Liver (tissue), 9 donors: Measurements from ENCODE around the gene ZNF835. TPM values are rescaled to one million over a fixed set of nuclear protein-coding genes. Genes with fewer than 3 reads are reported as not detected.
A peak's percentile ranks its signal among the peaks of the same experiment; 100 is the strongest.

Source experiments
- DNase-seq: peaks from one replicate; pipeline ENCODE4 v3.0.0-alpha.2; 2017; ENCODE audit warnings: low spot score
- H3K27ac ChIP-seq, 2 donors: one replicate each; pipeline ENCODE4 v1.7.0; 2013; ENCODE audit warnings: inconsistent platforms in 2 of 2, low read length in 2 of 2, control low read depth in 1 of 2, low read depth in 1 of 2, mild to moderate bottlenecking in 1 of 2
- H3K27me3 ChIP-seq, 4 donors: one replicate each; pipeline versions ENCODE4 v1.6.1 to v1.7.0; 2013; ENCODE audit warnings: low read length in 3 of 4, inconsistent platforms in 1 of 4, mild to moderate bottlenecking in 1 of 4, moderate library complexity in 1 of 4; ENCODE audit not compliant: control insufficient read depth in 4 of 4, insufficient read depth in 4 of 4
- H3K36me3 ChIP-seq, 4 donors: one replicate each; pipeline versions ENCODE4 v1.6.1 to v1.7.0; 2013; ENCODE audit warnings: low read length in 3 of 4, mild to moderate bottlenecking in 3 of 4, low read depth in 1 of 4, moderate library complexity in 1 of 4; ENCODE audit not compliant: control insufficient read depth in 4 of 4, insufficient read depth in 3 of 4
- H3K4me1 ChIP-seq, 4 donors: one replicate each; pipeline versions ENCODE4 v1.6.1 to v1.7.0; 2013; ENCODE audit warnings: low read length in 3 of 4, mild to moderate bottlenecking in 3 of 4, moderate library complexity in 1 of 4; ENCODE audit not compliant: control insufficient read depth in 4 of 4, insufficient read depth in 4 of 4
- H3K4me3 ChIP-seq, 3 donors: one replicate each; pipeline versions ENCODE4 v1.6.1 to v1.7.0; 2013; ENCODE audit warnings: low read length in 3 of 3, control low read depth in 1 of 3, low read depth in 1 of 3, mild to moderate bottlenecking in 1 of 3
- H3K9ac ChIP-seq, 2 donors: one replicate each; pipeline ENCODE4 v1.7.0; 2013; ENCODE audit warnings: low read length in 2 of 2, mild to moderate bottlenecking in 2 of 2, moderate library complexity in 2 of 2, control low read depth in 1 of 2, low read depth in 1 of 2
- H3K9me3 ChIP-seq, 4 donors: one replicate each; pipeline versions ENCODE4 v1.6.1 to v1.7.0; 2013; ENCODE audit warnings: low read length in 3 of 4; ENCODE audit not compliant: control insufficient read depth in 4 of 4
- EGR1 ChIP-seq, 2 donors: IDR thresholded peaks; 2 replicates each; pipeline ENCODE4 v1.6.1; 2016 to 2018; ENCODE audit warnings: antibody characterized with exemption in 2 of 2, low read depth in 2 of 2
- FOXA2 ChIP-seq: IDR thresholded peaks from 2 replicates; pipeline ENCODE4 v1.6.1; 2016; ENCODE audit warnings: antibody characterized with exemption
- GABPA ChIP-seq, 2 donors: IDR thresholded peaks in 1 of 2; conservative IDR thresholded peaks in 1 of 2; 2 replicates each; pipeline ENCODE4 v1.6.1; 2016; ENCODE audit warnings: antibody characterized with exemption in 2 of 2, mild to moderate bottlenecking in 1 of 2, moderate library complexity in 1 of 2
- HNF4G ChIP-seq: IDR thresholded peaks from 2 replicates; pipeline ENCODE4 v1.6.1; 2016; ENCODE audit warnings: antibody characterized with exemption
- JUND ChIP-seq, 2 donors: IDR thresholded peaks; 2 replicates each; pipeline ENCODE4 v1.6.1; 2016; ENCODE audit warnings: antibody characterized with exemption in 2 of 2
- NR2F2 ChIP-seq: IDR thresholded peaks from 2 replicates; pipeline ENCODE4 v1.6.1; 2016; ENCODE audit warnings: antibody characterized with exemption
- RAD21 ChIP-seq, 2 donors: IDR thresholded peaks; 2 replicates each; pipeline ENCODE4 v1.6.1; 2016; ENCODE audit warnings: antibody characterized with exemption in 2 of 2, mild to moderate bottlenecking in 2 of 2
- RXRA ChIP-seq, 2 donors: IDR thresholded peaks; 2 replicates each; pipeline ENCODE4 v1.6.1; 2017 to 2018; ENCODE audit warnings: antibody characterized with exemption in 2 of 2, mild to moderate bottlenecking in 1 of 2
- SP1 ChIP-seq: IDR thresholded peaks from 2 replicates; pipeline ENCODE4 v1.6.1; 2018; ENCODE audit warnings: antibody characterized with exemption, mild to moderate bottlenecking
- WGBS: extraction: QIAGEN DNeasy Blood & Tissue Kit; methylation state at CpG from one replicate; pipeline ENCODE4 v1.1.7; 2013; 5-methylcytosine and 5-hydroxymethylcytosine counted together
- polyA plus RNA-seq, 2 donors: library from polyadenylated mRNA; stranded (reverse) in 1 of 2; unstranded in 1 of 2; fragments of 200-250 nt in 1 of 2; fragments of >200 nt in 1 of 2; fragmentation: Nextera tagmentation in 1 of 2; extraction: Ambion mirVana in 1 of 2; gene quantifications; one replicate each; pipeline versions ENCODE4 v1.2.1 to v1.2.3, GENCODE V29; 2013 to 2015
- total RNA-seq, 2 donors: library from RNA; depleted of rRNA; stranded (reverse); fragments of >200 nt; gene quantifications; one replicate each; pipeline ENCODE4 v1.2.3, GENCODE V29; 2014
- TF ChIP-seq, protein P1 (sequence below): IDR thresholded peaks from 2 replicates; pipeline ENCODE4 v1.6.1; 2016; ENCODE audit warnings: antibody characterized with exemption, mild to moderate bottlenecking
- TF ChIP-seq, protein P2 (sequence below): IDR thresholded peaks from 2 replicates; pipeline ENCODE4 v1.6.1; 2016; ENCODE audit warnings: antibody characterized with exemption
- TF ChIP-seq, protein P3 (sequence below): fragments of 150-350 bp; IDR thresholded peaks from 2 replicates; pipeline ENCODE4 v1.5.1; 2017; ENCODE audit warnings: improper control_type of control experiment, low read depth, low read length; ENCODE audit not compliant: missing input control
- TF ChIP-seq, protein P4 (sequence below): IDR thresholded peaks from 2 replicates; pipeline ENCODE4 v1.6.1; 2016; ENCODE audit warnings: antibody characterized with exemption
- donor health status: healthy.
- donor health status: healthy.
- donor health status: healthy.
- donor health status: healthy.
- donor health status: healthy.

The ZNF835 gene
- total and polyA plus RNA-seq, 4 donors = 0.19 to 2.3 (median 0.76) TPM

DNA sequence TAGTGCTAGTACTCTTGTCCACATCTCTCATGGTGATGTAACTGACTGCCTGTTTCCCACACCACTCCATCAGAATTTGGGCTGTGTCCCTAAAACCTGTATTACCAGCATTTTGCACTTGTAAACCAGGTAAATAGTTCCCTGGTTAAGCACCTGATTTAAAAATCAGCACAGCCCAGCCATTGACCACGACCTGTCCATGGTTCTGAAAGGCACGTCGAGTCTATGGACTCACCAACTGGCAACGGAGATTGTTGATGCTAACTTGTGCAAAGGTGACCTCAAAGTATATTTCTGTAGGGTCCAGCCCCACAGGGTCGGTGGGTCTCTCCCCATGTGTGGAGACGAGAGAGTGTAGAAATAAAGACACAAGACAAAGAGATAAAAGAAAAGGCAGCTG lies 46.7 kb upstream of the ZNF835 start:
- H3K9ac ChIP-seq = no peak overlapping the region
- WGBS = 43% methylated on average over 6 of the region's 6 CpGs
- peaks cover 0 to 14% (median 0%) of the 10 kb centered on the region in 4 donors for H3K9me3 ChIP-seq
- H3K27ac ChIP-seq = no peak overlapping the region
- no peaks in the 10 kb centered on the region for H3K27me3 ChIP-seq
- DNase-seq = no peak
- H3K4me3 ChIP-seq = no peak overlapping the region
- TF ChIP-seq, protein P1, sequence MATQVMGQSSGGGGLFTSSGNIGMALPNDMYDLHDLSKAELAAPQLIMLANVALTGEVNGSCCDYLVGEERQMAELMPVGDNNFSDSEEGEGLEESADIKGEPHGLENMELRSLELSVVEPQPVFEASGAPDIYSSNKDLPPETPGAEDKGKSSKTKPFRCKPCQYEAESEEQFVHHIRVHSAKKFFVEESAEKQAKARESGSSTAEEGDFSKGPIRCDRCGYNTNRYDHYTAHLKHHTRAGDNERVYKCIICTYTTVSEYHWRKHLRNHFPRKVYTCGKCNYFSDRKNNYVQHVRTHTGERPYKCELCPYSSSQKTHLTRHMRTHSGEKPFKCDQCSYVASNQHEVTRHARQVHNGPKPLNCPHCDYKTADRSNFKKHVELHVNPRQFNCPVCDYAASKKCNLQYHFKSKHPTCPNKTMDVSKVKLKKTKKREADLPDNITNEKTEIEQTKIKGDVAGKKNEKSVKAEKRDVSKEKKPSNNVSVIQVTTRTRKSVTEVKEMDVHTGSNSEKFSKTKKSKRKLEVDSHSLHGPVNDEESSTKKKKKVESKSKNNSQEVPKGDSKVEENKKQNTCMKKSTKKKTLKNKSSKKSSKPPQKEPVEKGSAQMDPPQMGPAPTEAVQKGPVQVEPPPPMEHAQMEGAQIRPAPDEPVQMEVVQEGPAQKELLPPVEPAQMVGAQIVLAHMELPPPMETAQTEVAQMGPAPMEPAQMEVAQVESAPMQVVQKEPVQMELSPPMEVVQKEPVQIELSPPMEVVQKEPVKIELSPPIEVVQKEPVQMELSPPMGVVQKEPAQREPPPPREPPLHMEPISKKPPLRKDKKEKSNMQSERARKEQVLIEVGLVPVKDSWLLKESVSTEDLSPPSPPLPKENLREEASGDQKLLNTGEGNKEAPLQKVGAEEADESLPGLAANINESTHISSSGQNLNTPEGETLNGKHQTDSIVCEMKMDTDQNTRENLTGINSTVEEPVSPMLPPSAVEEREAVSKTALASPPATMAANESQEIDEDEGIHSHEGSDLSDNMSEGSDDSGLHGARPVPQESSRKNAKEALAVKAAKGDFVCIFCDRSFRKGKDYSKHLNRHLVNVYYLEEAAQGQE = peak; percentile 72
- TF ChIP-seq SP1 = no peak
- no peaks in the 10 kb centered on the region for H3K4me1 ChIP-seq
- H3K36me3 ChIP-seq = no peaks in the 10 kb centered on the region

DNA sequence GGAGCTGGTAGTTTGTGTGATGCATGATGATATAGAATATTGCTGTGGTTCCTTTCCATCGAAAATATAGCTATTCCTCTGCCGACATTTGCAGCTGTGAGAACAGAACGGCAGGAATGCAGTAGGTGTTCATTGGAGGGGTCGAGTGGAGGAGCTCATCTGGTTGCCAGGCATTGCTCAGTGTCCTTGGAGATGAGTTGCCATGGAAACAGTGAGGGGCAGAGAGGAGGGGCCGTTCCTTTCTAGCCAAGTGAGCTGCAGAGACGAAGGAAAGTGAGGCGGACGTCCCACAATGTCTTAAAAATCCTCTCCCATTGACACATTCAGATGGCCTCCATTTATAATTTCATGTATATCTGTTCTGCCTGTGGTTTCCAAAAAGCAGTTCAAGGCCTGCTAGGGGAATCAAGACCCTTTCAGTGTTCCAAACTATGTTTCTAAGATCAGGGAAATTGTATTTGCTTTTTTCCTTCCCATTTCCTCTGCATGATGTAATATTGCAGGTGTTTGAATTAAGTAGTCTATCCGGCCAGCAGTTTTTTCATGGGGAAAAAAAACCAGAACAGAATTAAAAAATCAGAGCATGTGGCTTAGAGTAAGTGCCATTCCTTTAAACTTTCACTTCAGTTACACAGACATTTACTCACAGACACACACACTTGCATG lies 41.2 kb upstream of the ZNF835 start:
- Histone ChIP-seq H3K4me1 (no peaks in the 10 kb centered on the region), H3K4me3 (no peak overlapping the region), H3K27ac (no peak overlapping the region), H3K27me3 (no peaks in the 10 kb centered on the region), H3K9ac (no peak overlapping the region), H3K9me3 (peaks cover 1 to 11% (median 2%) of the 10 kb centered on the region in 4 donors), H3K36me3 (no peaks in the 10 kb centered on the region)
- no peak for TF ChIP-seq JUND (IDR thresholded peaks at IDR 0.05)
- TF ChIP-seq, protein P2, sequence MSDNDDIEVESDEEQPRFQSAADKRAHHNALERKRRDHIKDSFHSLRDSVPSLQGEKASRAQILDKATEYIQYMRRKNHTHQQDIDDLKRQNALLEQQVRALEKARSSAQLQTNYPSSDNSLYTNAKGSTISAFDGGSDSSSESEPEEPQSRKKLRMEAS = no peak
- no peak for TF ChIP-seq EGR1 (IDR thresholded peaks at IDR 0.05; ENCODE audit: low read depth in 2 of 2)
- TF ChIP-seq, protein P3, sequence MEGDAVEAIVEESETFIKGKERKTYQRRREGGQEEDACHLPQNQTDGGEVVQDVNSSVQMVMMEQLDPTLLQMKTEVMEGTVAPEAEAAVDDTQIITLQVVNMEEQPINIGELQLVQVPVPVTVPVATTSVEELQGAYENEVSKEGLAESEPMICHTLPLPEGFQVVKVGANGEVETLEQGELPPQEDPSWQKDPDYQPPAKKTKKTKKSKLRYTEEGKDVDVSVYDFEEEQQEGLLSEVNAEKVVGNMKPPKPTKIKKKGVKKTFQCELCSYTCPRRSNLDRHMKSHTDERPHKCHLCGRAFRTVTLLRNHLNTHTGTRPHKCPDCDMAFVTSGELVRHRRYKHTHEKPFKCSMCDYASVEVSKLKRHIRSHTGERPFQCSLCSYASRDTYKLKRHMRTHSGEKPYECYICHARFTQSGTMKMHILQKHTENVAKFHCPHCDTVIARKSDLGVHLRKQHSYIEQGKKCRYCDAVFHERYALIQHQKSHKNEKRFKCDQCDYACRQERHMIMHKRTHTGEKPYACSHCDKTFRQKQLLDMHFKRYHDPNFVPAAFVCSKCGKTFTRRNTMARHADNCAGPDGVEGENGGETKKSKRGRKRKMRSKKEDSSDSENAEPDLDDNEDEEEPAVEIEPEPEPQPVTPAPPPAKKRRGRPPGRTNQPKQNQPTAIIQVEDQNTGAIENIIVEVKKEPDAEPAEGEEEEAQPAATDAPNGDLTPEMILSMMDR = no peak
- TF ChIP-seq NR2F2 = no peak
- TF ChIP-seq, protein P1 = no peak
- TF ChIP-seq RAD21 (IDR thresholded peaks at IDR 0.05) = no peak
- no peak for TF ChIP-seq RXRA (IDR thresholded peaks at IDR 0.05)
- TF ChIP-seq GABPA (IDR thresholded peaks at IDR 0.05 in 1 of 2, conservative IDR thresholded peaks at IDR 0.05 in 1 of 2) = no peak
- no peak for TF ChIP-seq HNF4G
- no peak for TF ChIP-seq FOXA2
- TF ChIP-seq, protein P4, sequence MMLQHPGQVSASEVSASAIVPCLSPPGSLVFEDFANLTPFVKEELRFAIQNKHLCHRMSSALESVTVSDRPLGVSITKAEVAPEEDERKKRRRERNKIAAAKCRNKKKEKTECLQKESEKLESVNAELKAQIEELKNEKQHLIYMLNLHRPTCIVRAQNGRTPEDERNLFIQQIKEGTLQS = no peak
- DNase-seq = no peak
- WGBS = 36% methylated on average over 9 of the region's 9 CpGs
